ENCODE data around the gene MLN.

The MLN gene

GRCh38 chr6:33788694-33789549, 14.9 kb downstream of the MLN start, which contains the start of gene LEMD2:
TSS of gene LEMD2 (minus strand) at chr6:33789130. CDS start at chr6:33789116, 14 bp downstream.
- DNase-seq (ENCODE audit: low read depth), result peak; percentile 88

DNA sequence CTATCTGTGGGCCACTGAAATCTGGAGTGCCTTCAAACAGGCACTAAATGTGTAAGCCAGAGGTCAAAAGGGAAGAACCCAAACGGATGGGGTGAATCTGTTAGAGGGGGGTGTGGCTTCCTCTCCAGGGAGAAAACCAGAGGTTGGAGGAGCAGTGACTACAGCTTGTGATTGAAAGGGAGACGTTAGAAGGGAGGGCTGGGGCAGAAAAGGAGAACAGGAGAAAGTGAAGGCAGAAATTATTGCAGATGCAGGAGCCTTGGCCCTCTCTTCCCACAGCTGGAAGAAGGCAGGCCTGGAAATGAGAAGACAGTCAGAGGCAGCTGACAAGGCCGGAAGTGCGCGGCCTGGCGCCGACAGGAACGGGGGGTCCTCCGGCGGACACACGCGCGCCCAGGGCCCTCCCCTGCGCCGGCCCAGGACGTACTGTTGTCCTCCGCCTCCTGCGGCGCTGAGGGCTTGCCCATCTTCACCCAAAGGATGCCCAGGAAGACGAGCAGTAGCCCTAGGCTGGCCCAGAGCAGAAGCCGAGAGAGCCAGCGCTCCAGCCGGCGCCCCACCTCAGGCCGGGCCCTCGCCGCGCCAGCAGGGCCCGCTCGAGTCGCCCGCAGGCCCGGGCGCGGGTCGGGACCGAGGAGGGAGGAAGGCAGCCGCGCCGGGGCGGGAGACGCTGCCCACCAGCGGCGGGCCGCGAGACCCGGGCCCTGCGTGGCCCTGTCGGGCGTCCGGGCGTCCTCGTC, 15.7 kb downstream of the MLN start:
- peak; percentile 35 for DNase-seq (ENCODE audit: low read depth)

GRCh38 chr6:33787346-33787953, 16.4 kb downstream of the MLN start:
- DNase-seq (ENCODE audit: low read depth), result no peak

GRCh38 chr6:33786736-33787135, 17.1 kb downstream of the MLN start:
- DNase-seq (ENCODE audit: low read depth), result no peak

- DNase-seq (ENCODE audit: low read depth), result no peak
Observed at GRCh38 chr6:33785778-33786177, 18.0 kb downstream of the MLN start.

DNA sequence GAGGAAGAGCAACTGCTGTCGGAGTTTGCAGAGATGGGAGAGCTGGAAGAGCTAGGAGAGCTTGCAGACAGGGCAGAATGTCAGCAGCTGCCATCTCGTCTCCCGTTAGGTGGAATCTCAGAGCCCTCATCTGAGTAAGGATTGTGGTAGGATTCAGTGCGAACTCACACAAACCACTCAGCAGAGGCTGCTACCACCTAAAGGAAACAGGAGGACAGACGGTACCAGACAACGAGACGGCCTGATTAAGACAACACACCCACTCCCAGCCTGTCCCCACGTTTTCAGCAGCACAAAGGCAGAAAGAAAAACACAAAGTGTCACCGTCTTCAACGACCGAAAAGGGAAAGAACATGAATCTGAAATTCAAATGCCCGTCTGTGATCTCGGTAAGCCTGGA, 19.0 kb downstream of the MLN start:
- DNase-seq (ENCODE audit: low read depth), result no peak

- DNase-seq (ENCODE audit: low read depth), result no peak
Observed at GRCh38 chr6:33783781-33784520, 19.9 kb downstream of the MLN start.

GRCh38 chr6:33782561-33782960, 21.2 kb downstream of the MLN start:
- DNase-seq (ENCODE audit: low read depth), result no peak

GRCh38 chr6:33781131-33781975, 22.4 kb downstream of the MLN start:
- DNase-seq (ENCODE audit: low read depth), result no peak

DNA sequence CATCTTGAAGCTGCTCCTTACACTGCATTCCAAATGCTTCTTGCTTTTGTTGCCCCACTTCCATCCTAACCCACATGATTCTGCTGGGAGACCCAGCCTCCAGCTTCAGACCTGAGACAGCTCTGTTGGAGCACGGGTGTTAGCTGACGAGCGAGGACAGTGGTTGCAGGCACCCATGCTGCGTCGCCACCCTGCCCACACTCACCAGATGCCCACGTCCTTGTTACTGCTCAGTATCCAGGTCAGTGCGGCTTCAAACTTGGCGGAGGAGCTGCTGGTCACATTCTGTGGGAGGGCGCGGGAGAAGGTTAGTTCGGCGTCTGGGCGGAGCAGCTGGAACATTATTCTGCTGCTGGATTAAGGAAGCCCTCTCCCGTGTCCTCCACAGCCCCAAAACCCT, 23.9 kb downstream of the MLN start:
- DNase-seq (ENCODE audit: low read depth), result no peak

GRCh38 chr6:33779290-33779689, 24.5 kb downstream of the MLN start:
- no peak for DNase-seq (ENCODE audit: low read depth)

DNA sequence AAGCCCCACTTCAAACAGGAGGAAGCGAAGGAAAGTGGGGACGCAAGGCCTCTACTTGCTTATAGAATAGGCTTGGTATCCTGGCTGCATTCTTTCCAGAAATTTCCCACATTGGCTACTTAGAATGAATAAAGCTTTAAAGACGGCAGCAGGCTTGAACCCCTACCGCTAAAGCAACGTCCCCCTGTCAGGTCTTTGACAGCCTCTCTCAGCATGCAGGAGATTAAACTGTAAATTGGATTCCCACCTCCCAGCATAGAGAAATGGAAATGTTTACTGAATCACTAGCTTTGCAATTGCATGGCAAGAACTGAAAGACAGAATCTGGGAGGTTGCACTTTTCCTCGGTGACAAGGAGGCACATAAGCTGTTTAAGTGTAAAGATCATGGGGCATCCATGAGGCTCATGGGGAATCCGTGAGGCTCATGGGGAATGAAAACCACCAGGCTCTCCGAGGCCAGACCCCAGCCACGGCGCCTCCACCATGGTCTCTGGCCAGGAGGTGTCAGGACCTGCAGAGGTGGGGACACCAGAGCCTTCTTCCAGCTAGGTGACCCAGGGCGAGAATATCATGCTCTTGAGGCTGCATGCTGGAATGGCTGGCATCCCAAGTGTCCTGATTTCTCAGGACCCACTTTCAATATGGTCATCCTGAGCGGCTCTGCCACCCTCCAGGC, 25.2 kb downstream of the MLN start:
- DNase-seq (ENCODE audit: low read depth), result no peak

DNA sequence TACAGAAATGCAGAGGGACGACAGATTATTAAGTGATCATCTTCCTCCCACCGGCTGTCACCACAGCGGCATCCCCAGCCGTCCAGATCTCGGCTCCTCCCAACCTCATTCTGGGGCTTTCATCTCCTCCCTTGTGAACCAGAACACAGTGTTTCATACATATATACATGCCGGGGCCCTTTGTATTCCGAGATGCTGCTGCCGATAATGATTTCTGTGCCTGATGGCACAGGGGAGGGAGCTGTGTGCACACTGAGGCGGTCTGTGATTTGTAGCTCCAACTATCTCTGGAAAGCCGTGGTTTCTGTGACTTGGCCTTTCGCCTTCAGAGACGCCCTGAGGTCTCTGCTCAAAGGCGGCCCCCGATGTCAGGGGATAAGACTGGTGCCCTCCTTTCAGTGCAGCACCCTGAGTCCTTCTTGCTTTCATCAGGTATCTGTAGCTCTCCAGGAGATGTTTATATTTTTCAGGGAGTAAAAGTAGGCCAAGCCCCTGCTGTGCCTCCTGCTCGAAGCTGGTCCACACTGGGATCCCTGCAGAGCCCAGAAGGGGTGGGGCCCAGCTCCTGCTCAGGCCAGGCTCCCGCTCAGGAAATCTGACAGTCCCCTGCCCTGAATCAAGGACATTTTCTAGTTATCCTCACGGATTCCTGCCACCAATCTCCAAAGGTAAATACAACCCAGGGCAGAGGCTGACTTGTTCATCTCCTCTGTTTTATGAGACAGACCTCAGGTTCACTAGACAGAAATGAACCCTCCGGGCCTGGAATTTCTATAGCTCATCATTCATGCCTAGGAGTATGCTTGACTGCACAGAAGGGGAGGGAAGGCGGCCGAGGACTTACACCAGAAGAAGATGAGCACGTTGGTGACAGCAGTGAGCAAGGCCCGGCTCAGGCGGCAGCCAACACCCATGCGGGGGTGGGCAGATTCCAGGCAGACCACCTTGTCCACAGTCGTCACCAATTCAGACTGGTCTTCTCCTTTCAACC, 26.1 kb downstream of the MLN start:
- no peak for DNase-seq (ENCODE audit: low read depth)

- no peak for DNase-seq (ENCODE audit: low read depth)
Observed at GRCh38 chr6:33776764-33777163, 27.0 kb downstream of the MLN start.

GRCh38 chr6:33776186-33776585, 27.6 kb downstream of the MLN start:
- DNase-seq (ENCODE audit: low read depth), result no peak

GRCh38 chr6:33774774-33775173, 29.0 kb downstream of the MLN start:
- DNase-seq (ENCODE audit: low read depth), result no peak

DNA sequence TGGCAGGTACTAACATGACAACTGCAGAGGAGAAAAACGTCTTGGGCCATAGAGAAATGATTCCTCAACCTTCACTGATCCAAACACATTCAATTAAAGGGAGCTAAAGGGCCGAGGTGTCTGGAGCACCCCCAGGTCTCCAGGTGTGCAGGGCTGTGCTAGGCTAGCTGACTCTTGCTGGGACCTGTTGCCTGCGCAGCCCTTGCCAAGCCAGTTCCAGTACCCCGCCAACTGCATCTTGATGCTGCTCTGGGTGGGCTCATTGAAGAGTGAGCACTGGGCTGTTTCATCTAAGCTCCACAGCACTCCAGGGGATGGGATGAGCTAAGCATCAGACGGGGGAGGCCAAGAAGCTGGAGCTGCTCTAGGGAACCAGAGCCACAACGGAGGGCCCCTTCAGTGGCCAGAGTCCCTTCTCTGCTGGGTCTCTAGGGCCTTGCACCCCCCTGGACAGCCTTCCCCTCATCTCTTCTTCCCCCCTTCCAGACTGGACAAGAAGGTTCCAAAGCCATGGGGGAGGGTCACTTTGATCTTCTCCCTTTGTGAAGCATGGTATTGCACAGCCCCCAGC, 30.8 kb downstream of the MLN start:
- no peak for DNase-seq (ENCODE audit: low read depth)

DNA sequence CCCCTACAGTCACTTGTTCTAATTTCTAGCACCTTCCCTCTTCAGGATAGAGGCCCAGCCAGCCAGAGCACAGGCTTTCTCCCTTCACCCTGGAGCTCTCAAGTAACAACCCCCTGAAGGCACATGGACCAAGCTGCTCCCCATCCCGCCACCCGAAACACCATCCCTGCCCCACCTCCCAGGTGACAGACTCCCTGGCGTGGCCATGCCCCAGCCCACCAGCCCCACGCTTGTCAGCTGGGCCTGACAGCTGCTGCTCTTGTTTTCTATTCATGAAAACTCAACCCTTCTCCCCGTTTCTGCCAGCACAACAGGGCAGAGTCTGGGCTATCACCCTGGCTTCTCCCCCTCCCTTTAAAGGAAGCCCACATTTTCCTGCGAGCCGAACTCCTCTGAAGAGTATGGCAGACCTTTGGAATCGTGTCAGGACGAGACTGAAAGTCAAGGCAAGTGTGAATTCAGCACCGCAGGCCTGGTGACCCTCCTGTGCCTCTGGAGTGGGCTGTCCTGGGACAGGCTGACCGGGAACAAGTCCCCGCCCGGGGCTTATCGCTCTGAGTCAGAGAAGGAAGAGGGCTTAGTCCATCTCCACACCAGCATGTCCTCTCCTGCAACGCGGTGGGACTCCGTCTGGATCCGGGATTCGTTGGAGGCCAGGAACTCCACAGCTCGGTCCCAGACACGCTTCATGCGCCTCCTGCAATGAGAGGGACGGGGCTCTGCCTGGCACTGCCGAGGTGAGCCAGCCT, 31.5 kb downstream of the MLN start:
- DNase-seq (ENCODE audit: low read depth), result no peak
